HG02571 (cell line): ENCODE results near the gene GPR137.

Experiments used
- ATAC-seq: cut with Tn5 transposase; IDR thresholded peaks from one replicate; pipeline ENCODE4 v1.9.1; 2021; ENCODE audit warnings: mild to moderate bottlenecking, moderate library complexity; ENCODE audit not compliant: unreplicated experiment

GPR137 gene

DNA sequence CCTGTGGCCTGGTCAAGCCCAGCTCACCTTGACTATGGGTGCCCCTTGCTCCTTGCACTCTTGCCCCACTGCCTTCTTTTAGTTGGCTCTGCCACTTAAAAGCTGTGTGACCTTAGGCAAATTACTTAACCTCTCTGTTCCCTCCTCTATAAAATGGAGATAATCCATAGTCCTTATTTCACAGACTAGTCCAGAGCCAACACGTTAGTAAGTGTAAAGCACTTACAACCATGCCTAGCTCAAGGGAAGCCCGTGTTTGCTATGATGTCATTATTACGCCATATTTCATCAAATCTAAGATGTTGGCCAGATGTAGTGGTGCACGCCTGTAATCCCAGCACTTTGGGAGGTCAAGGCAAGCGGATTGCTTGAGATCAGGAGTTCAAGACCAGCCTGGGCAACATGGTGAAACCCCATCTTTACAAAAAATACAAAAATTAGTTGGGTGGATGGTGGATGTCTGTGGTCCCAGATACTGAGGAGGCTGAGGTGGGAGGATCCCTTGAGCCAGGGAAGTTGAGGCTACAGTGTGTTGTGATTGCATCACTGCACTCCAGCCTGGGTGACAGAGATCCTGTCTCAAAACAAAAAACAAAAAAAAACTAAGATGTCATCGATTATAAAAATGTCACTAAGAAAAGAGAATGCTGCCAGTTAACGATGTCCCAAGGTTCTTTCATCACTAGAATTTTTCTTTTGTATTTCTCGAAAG, 52.0 kb downstream of the GPR137 start:
- ATAC-seq = no peak

DNA sequence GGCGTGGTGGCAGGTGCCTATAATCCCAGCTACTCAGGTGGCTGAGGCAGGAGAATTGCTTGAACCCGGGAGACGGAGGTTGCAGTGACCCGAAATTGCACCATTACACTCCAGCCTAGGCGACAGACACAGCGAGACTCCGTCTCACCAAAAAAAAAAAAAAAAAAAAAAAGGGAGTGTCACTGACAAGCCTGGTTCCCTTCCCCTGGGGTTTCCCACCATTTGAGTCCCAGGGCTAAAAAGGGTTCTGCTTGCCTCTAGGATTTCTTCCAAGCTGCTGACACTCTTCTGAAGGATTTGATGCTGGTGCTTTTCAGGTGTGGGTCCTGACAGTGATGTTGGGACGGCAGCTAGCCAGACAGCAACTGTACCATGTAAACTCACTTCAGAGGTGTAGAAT, 53.1 kb downstream of the GPR137 start:
- ATAC-seq = no peak
